ENCODE measurements around the gene OFD1.

OFD1 gene

GRCh38 chrX:13750204-13750603 is 15.7 kb downstream of the OFD1 start:
- peak; percentile 53 for TF ChIP-seq CTCF (IDR thresholded peaks at IDR 0.05)

GRCh38 chrX:13750812-13751211 is 16.3 kb downstream of the OFD1 start:
- no peak for TF ChIP-seq CTCF (IDR thresholded peaks at IDR 0.05)

- no peak for TF ChIP-seq CTCF (IDR thresholded peaks at IDR 0.05)
Observed at GRCh38 chrX:13752141-13752540, 17.6 kb downstream of the OFD1 start.

GRCh38 chrX:13752646-13753045 is 18.1 kb downstream of the OFD1 start:
- TF ChIP-seq CTCF (IDR thresholded peaks at IDR 0.05) = no peak

- TF ChIP-seq CTCF (IDR thresholded peaks at IDR 0.05) = no peak
Observed at GRCh38 chrX:13754765-13755164, 20.2 kb downstream of the OFD1 start.

- no peak for TF ChIP-seq CTCF (IDR thresholded peaks at IDR 0.05)
Observed at GRCh38 chrX:13755254-13755653, 20.7 kb downstream of the OFD1 start.

GRCh38 chrX:13756381-13756780 is 21.8 kb downstream of the OFD1 start:
- no peak for TF ChIP-seq CTCF (IDR thresholded peaks at IDR 0.05)

- no peak for TF ChIP-seq CTCF (IDR thresholded peaks at IDR 0.05)
Observed at GRCh38 chrX:13759152-13759718, 24.7 kb downstream of the OFD1 start.

All from LNCAP (cell line).